NK-92 treated with Interleukin-12 subunit alpha and Interleukin-12 subunit beta, amount 100 ng/mL, for 24 hours (cell line): ENCODE data around the gene BAIAP2L1.
A peak's percentile ranks its signal among the peaks of the same experiment; 100 is the strongest.
"Not testable (repeated sequence)": the region's sequence is repeated elsewhere in the genome, so short reads cannot be mapped to it uniquely, and the experiment has no call there.

ENCODE experiments used
- DNase-seq: peaks from one replicate; lab custom pipeline; 2025; lab: John Stamatoyannopoulos, UW

The BAIAP2L1 gene, protein sequence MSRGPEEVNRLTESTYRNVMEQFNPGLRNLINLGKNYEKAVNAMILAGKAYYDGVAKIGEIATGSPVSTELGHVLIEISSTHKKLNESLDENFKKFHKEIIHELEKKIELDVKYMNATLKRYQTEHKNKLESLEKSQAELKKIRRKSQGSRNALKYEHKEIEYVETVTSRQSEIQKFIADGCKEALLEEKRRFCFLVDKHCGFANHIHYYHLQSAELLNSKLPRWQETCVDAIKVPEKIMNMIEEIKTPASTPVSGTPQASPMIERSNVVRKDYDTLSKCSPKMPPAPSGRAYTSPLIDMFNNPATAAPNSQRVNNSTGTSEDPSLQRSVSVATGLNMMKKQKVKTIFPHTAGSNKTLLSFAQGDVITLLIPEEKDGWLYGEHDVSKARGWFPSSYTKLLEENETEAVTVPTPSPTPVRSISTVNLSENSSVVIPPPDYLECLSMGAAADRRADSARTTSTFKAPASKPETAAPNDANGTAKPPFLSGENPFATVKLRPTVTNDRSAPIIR

GRCh38 chr7:98400542-98401340 lies at the start of gene BAIAP2L1:
BAIAP2L1 (minus strand) TSS chr7:98401090; CDS start chr7:98400852, 238 bp downstream.
- DNase-seq: no peak

- DNase-seq: no peak
Measured at GRCh38 chr7:98448766-98449165, 47.9 kb upstream of the BAIAP2L1 start.

DNA sequence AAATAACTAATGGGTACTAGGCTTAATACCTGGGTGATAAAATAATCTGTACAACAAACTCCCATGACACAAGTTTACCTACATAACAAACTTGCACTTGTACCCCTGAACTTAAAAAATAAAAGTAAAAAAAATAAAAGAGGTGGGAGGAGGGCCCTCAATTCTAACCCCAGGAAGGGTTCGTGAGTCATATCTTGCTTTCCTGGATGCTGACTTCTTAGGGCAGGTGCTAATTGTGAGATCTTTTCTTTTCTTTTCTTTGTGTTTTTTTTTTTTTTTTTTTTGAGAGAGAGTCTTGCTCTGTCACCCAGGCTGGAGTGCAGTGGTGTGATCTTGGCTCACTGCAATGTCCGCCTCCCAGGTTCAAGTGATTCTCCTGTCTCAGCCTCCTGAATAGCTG lies 40.1 kb upstream of the BAIAP2L1 start:
- DNase-seq: not testable (repeated sequence)

DNA sequence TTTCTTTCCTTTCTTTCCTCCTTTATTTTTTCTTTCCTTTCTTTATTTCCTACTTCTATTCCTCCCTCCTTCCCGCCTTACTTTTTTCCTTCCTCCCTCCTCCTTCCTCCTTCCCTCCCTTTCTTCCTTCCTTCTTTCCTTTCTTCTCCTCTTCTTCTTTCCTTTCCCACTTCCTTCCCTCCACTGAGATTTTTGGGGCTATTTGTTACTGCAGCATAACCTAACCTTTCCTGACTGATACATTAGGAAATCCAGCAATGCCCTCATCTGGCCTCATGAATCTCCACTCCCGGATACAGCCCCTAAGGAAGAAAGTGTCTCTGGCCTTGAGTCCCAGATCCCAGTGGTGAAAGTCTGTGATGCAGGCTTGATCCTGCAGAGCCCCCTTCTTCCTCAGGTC lies 38.6 kb upstream of the BAIAP2L1 start:
- no peak for DNase-seq

DNA sequence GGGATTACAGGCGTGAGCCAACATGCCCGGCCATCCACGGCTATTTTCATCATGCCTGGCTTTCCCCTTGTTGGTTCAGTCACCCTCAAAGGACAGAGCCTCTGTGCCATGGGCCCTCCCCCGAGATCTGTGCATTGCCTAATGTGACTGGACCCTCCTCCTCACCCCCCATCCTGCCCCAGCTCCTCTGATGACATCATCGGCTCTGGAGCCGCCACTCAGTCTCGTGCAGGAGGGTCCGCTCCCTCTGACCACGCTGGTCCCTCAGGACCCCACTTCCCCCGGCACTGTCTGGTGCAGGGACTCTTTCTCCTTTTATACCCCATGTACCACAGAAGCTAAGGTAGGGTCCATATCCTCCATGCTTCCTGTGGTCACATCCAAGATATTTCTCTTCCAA lies 33.2 kb upstream of the BAIAP2L1 start:
- no peak for DNase-seq

- no peak for DNase-seq
Measured at GRCh38 chr7:98429799-98430198, 28.9 kb upstream of the BAIAP2L1 start.

GRCh38 chr7:98423043-98423442 lies 22.2 kb upstream of the BAIAP2L1 start:
- no peak for DNase-seq

GRCh38 chr7:98420966-98421612 lies 20.2 kb upstream of the BAIAP2L1 start:
- peak; percentile 41 for DNase-seq

DNA sequence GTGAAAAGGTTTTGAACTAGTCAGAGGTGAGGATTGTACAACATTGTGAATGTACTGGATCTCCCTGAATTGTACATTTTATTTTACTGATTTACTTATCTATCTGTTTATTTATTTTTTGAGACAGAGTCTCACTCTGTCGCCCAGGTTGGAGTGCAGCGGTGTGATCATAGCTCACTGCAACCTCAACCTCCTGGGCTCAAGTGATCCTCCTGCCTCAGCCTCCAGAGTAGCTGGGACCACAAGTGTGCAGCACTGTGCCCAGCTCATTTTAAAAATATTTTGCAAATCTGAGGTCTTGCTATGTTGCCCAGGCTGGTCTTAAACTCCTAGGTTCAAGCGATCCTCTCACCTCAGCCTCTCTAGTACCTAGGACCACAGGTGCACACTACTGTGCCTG lies 19.1 kb upstream of the BAIAP2L1 start:
- DNase-seq: not testable (repeated sequence)

DNA sequence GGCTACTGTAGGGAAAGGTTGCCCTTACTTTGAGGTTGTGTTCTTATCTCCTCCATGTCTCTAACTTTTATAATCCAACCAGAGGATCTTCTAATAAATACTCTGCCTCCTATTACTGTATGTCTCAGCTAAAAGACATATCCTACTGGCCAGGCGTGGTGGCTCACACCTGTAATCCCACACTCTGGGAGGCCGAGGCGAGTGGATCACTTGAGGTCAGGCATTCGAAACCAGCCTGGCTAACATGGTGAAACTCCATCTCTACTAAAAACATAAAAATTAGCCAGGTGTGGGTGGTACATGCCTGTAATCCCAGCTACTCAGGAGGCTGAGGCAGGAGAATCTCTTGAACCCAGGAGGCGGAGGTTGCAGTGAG lies 18.4 kb upstream of the BAIAP2L1 start:
- DNase-seq: not testable (repeated sequence)

DNA sequence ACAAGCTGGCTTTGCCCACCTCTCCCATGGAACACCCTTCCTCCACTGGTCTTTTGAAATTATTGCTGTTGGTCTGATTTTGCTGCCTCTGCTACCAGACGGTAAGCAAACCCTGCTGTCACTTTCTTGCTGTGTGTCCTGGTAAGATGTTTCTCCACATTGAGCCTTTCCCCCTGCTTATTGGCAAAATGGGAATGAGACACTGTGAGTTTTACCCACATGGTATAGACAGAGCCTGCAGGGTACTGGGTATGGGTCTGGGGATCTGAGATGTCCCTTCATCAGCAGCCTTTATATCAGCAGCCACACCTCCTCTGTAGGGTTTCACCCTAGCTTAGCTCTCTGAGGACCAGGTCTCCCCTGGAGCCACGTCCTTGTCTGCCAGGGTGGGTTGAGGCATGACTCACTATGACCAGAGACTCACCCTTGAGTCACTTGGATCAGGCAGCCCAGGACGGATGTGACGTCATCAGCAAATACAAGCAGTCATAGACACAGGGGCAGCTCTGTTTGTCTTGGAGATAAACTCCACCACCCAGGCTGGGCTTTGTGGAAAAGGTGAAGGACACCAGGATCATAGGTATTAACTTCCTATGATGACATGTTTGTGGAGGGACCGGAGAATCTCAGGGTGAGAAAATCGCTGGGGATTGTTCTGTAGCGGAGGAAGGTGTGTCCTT lies 17.9 kb upstream of the BAIAP2L1 start:
- peak; percentile 93 for DNase-seq

- no peak for DNase-seq
Measured at GRCh38 chr7:98418271-98418635, 17.4 kb upstream of the BAIAP2L1 start.

DNA sequence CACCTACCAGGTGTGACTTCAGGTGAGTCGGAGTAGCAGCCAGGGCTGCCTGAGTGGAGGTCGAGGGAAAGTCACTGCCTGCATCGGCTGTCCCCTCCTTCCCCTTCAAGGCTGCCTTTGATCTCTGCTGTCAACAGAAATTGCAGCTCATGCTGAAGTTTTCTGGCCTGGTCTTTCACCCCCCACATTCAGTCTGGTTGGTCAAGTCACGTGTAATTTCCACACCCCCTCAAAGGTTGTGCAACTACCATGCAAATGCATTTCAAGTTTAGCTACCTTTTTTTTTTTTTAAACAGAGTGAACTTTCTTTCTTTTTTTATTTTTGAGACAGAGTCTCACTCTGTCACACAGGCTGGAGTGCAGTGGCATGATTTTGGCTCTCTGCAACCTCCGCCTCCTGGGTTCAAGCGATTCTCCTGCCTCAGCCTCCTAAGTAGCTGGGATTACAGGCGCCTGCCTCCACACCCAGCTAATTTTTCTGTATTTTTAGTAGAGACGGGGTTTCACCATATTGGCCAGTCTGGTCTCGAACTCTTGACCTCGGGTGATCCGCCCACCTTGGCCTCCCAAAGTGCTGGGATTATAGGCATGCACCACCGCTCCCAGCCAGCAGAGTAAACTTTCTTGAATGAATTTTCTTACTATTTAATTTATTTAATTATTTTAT lies 16.8 kb upstream of the BAIAP2L1 start:
- peak; percentile 52 for DNase-seq

DNA sequence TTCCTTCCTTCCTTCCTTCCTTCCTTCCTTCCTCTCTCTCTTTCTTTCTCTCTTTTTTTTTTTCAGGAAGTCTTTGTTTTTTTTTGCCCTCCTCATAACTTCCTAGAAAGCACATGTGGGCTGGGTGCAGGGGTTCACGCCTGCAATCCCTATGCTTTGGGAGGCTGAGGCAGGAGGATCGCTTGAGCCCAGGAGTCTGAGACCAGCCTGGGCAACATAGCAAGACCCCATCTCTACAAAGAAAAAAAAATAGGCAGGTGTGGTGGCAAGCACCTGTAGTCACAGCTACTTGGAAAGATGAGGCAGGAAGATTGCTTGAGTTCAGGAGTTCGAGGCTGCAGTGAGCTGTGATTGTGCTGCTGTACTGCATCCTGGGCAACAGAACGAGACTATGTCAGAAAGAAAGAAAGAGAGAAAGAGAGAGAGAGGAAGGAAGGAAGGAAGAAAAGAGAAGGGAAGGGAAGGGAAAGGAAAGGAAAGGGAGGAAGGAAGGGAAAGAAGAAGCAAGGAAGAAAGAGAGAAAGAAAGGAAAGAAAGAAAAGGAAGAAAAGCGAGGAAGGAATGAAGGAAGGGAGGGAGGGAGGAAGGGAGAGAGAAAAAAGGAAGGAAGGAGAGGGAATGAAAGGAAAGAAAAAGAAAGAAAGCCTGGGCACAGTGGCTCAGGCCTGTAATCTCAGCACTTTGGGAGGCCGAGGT lies 13.5 kb upstream of the BAIAP2L1 start:
- DNase-seq: no peak

GRCh38 chr7:98413655-98414054 lies 12.8 kb upstream of the BAIAP2L1 start:
- not testable (repeated sequence) for DNase-seq

DNA sequence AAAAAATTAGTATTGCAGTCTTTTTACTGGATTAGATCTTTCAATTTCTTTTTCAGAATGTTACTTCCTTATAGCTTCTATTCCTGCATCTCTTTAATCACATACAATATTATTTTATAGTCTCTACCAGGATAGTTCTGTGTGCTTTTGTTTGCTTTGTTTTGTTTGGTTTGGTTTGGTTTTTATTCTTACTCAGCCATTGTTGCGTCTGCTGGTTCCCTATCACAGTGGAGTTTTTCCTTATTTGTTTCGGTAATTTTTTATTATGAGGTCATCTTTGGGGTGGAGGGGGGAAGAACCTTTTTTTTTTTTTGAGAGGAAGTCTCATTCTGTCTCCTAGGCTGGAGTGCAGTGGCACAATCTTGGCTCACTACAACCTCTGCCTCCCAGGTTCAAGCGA lies 9.0 kb upstream of the BAIAP2L1 start:
- DNase-seq: no peak

GRCh38 chr7:98408146-98408545 lies 7.3 kb upstream of the BAIAP2L1 start:
- DNase-seq: not testable (repeated sequence)

- DNase-seq: no peak
Measured at GRCh38 chr7:98406827-98407226, 5.9 kb upstream of the BAIAP2L1 start.

DNA sequence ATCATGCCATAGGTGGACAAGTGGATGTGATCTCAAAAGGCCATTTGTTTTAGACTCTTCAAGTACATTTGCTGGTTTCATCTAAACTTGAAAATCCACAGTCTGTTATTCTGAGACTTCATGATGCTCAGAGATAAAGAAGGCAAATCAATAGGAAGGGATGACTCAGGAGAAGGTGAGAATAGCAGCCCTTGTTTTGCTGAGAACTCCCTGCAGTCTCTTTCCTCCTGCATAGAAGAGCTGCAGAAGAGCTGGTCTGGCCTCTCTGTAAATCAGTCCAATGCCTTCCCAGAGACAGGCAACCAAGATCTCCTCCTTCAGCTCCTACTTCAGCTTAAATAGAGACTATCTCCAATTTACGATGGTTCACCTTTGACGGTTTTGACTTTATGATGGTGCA lies 4.0 kb upstream of the BAIAP2L1 start:
- DNase-seq: no peak

- DNase-seq: no peak
Measured at GRCh38 chr7:98399890-98400541, 874 bp downstream of the BAIAP2L1 start.
